HFFc6 (cell line): Measurements from ENCODE around the gene CFAP141. TPM values are rescaled to one million over a fixed set of nuclear protein-coding genes. Genes with fewer than 3 reads are reported as not detected.
"Not testable (repeated sequence)": the region's sequence is repeated elsewhere in the genome, so short reads cannot be mapped to it uniquely, and the experiment has no call there.

Experiments
- DNase-seq: peaks from one replicate; pipeline ENCODE4 v3.0.0-alpha.2; 2018
- H3K27ac Mint-ChIP-seq: 2 replicates; pipeline ENCODE4 v1.8.0; 2020; ENCODE audit warnings: mild to moderate bottlenecking, mixed read lengths
- H3K27me3 Mint-ChIP-seq: 2 replicates; pipeline ENCODE4 v1.8.0; 2021; ENCODE audit warnings: mild to moderate bottlenecking, moderate library complexity, mixed read lengths; ENCODE audit not compliant: insufficient read depth
- H3K36me3 Mint-ChIP-seq: 2 replicates; pipeline ENCODE4 v1.8.0; 2021; ENCODE audit warnings: low read depth, mixed read lengths
- H3K4me1 Mint-ChIP-seq: 2 replicates; pipeline ENCODE4 v1.8.0; 2020; ENCODE audit warnings: low read depth, mixed read lengths
- H3K4me3 Mint-ChIP-seq: 2 replicates; pipeline ENCODE4 v1.8.0; 2020; ENCODE audit warnings: mild to moderate bottlenecking, moderate library complexity, mixed read lengths
- H3K9me3 Mint-ChIP-seq: 2 replicates; pipeline ENCODE4 v1.8.0; 2020; ENCODE audit warnings: mild to moderate bottlenecking, mixed read lengths
- CTCF ChIP-seq: fragments of 200-600 bp; sonication (generic); IDR thresholded peaks from 2 replicates; pipeline ENCODE4 v1.5.0; 2021; ENCODE audit warnings: antibody characterized with exemption, mild to moderate bottlenecking
- total RNA-seq, 6 experiments: library from RNA; stranded (reverse); fragmentation: NEBNext Ultra II Directional; extraction: Animal tissue kit (Norgen Biotek cat#: 25700); gene quantifications; 2 replicates in 1 of 6; 3 replicates in 5 of 6; pipeline ENCODE4 v1.2.3, GENCODE V29; 2021

CFAP141 gene
- total RNA-seq, 6 experiments from 2014 or later, result not detected

- H3K9me3 Mint-ChIP-seq, result no peaks in the 10 kb centered on the region
- DNase-seq, result no peak
- peaks cover 9% of the 10 kb centered on the region; the same call in 1 of the 2 replicates for H3K4me1 Mint-ChIP-seq
- H3K4me3 Mint-ChIP-seq, result no peak overlapping the region
- peaks cover 69% of the 10 kb centered on the region for H3K36me3 Mint-ChIP-seq
- no peak for TF ChIP-seq CTCF
- H3K27ac Mint-ChIP-seq, result no peak overlapping the region
- H3K27me3 Mint-ChIP-seq, result no peaks in the 10 kb centered on the region; the same call in 1 of the 2 replicates
Measured at GRCh38 chr1:154237880-154238506, 31.9 kb upstream of the CFAP141 start.

GRCh38 chr1:154237435-154237834 lies 31.3 kb upstream of the CFAP141 start:
- Mint-ChIP-seq H3K27ac (no peak overlapping the region), H3K4me3 (no peak overlapping the region), H3K4me1 (peaks cover 9% of the 10 kb centered on the region; the same call in 1 of the 2 replicates), H3K36me3 (peaks cover 63% of the 10 kb centered on the region), H3K9me3 (no peaks in the 10 kb centered on the region), H3K27me3 (no peaks in the 10 kb centered on the region; the same call in 1 of the 2 replicates)
- no peak for TF ChIP-seq CTCF
- DNase-seq, result no peak

- no peak overlapping the region for H3K27ac Mint-ChIP-seq
- DNase-seq, result no peak
- H3K27me3 Mint-ChIP-seq, result no peaks in the 10 kb centered on the region; the same call in 1 of the 2 replicates
- no peaks in the 10 kb centered on the region for H3K9me3 Mint-ChIP-seq
- no peak for TF ChIP-seq CTCF
- H3K4me3 Mint-ChIP-seq, result no peak overlapping the region
- H3K4me1 Mint-ChIP-seq, result peaks cover 9% of the 10 kb centered on the region; the same call in 1 of the 2 replicates
- peaks cover 58% of the 10 kb centered on the region for H3K36me3 Mint-ChIP-seq
Measured at GRCh38 chr1:154236855-154237254, 30.7 kb upstream of the CFAP141 start.

- H3K27ac Mint-ChIP-seq, H3K4me1 Mint-ChIP-seq, DNase-seq, H3K9me3 Mint-ChIP-seq, H3K4me3 Mint-ChIP-seq, H3K27me3 Mint-ChIP-seq: not testable (repeated sequence)
- peaks cover 47% of the 10 kb centered on the region for H3K36me3 Mint-ChIP-seq
Measured at GRCh38 chr1:154233127-154233526, 27.0 kb upstream of the CFAP141 start.

GRCh38 chr1:154231112-154231511 lies 25.0 kb upstream of the CFAP141 start:
- not testable (repeated sequence) for H3K27ac Mint-ChIP-seq, H3K4me3 Mint-ChIP-seq, DNase-seq, H3K27me3 Mint-ChIP-seq, H3K4me1 Mint-ChIP-seq, H3K9me3 Mint-ChIP-seq
- peaks cover 44% of the 10 kb centered on the region for H3K36me3 Mint-ChIP-seq

GRCh38 chr1:154225370-154225769 lies 19.2 kb upstream of the CFAP141 start:
- no peak for DNase-seq
- Mint-ChIP-seq H3K9me3 (no peaks in the 10 kb centered on the region; the same call in 1 of the 2 replicates), H3K36me3 (peaks cover 57% of the 10 kb centered on the region), H3K4me3 (no peak overlapping the region), H3K27ac (no peak overlapping the region), H3K4me1 (peaks cover 37% of the 10 kb centered on the region), H3K27me3 (peaks cover 2% of the 10 kb centered on the region)
- TF ChIP-seq CTCF, result no peak
